Panc1 (cell line): ENCODE data around the gene NUB1. TPM values are rescaled to one million over a fixed set of nuclear protein-coding genes. Genes with fewer than 3 reads are reported as not detected.

Experiments used
- ATAC-seq: fragments of 200-7000 bp; cut with Tn5 transposase; 2 replicates; pipeline ENCODE4 v1.9.1; 2020; ENCODE audit warnings: mild to moderate bottlenecking, moderate library complexity
- BruUV-seq: library from RNA; stranded (reverse); fragments of 400-500 nt; replicated peaks from 2 replicates; lab custom pipeline; 2021; lab: Mats Ljungman, UMichigan
- CTCF ChIA-PET: fragments of 300-600 bp; sonication (Branson Sonifier 250); formaldehyde crosslinking; loops from one replicate; lab custom pipeline; 2022; ENCODE audit warnings: antibody characterized with exemption; lab: Charles Lee
- POLR2A ChIA-PET: fragments of 300-600 bp; sonication (Branson Sonifier 250); formaldehyde crosslinking; loops from one replicate; lab custom pipeline; 2022; ENCODE audit warnings: antibody characterized with exemption; lab: Charles Lee
- DNase-seq: peaks from one replicate; pipeline ENCODE4 v3.0.0-alpha.2; 2010; ENCODE audit warnings: low read depth, low spot score
- H3K27ac ChIP-seq: 2 replicates; pipeline ENCODE4 v1.5.1; 2011; ENCODE audit warnings: mild to moderate bottlenecking, low read length, inconsistent platforms
- H3K27me3 ChIP-seq: fragments of 200-500 bp; sonication (Bioruptor generic); 2 replicates; pipeline ENCODE4 v1.6.0; 2014; ENCODE audit warnings: low read length, inconsistent platforms; ENCODE audit not compliant: control insufficient read depth, insufficient read depth
- H3K36me3 ChIP-seq: fragments of 200-500 bp; sonication (Bioruptor generic); 2 replicates; pipeline ENCODE4 v1.5.1; 2014; ENCODE audit warnings: inconsistent platforms, mild to moderate bottlenecking, low read length, moderate library complexity; ENCODE audit not compliant: control insufficient read depth, insufficient read depth
- H3K4me1 ChIP-seq: 2 replicates; pipeline ENCODE4 v1.5.1; 2011; ENCODE audit warnings: inconsistent platforms, mild to moderate bottlenecking, low read length, moderate library complexity; ENCODE audit not compliant: control insufficient read depth, insufficient read depth
- H3K4me3 ChIP-seq, 2 experiments: 2 replicates each; pipeline ENCODE4 v1.5.1; 2011 to 2012; ENCODE audit warnings: low read depth in 2 of 2, low read length in 2 of 2, mild to moderate bottlenecking in 2 of 2, inconsistent platforms in 1 of 2, moderate library complexity in 1 of 2
- H3K9me3 ChIP-seq: fragments of 200-500 bp; sonication (Bioruptor generic); 2 replicates; pipeline ENCODE4 v1.5.1; 2014; ENCODE audit warnings: low read depth, mild to moderate bottlenecking, inconsistent platforms, low read length, moderate library complexity; ENCODE audit not compliant: control insufficient read depth, insufficient read depth
- POLR2AphosphoS5 ChIP-seq: IDR thresholded peaks from 2 replicates; pipeline ENCODE4 v1.6.1; 2012; ENCODE audit warnings: mild to moderate bottlenecking, low read depth, low read length, moderate library complexity
- SIN3A ChIP-seq: IDR thresholded peaks from 2 replicates; pipeline ENCODE4 v1.6.1; 2012; ENCODE audit warnings: low read depth, mild to moderate bottlenecking, low read length, moderate library complexity, borderline replicate concordance; ENCODE audit not compliant: insufficient read depth
- TCF7L2 ChIP-seq: IDR thresholded peaks from 2 replicates; pipeline ENCODE4 v1.6.1; 2011; ENCODE audit warnings: mild to moderate bottlenecking, low read depth, low read length, inconsistent platforms
- in situ Hi-C: cut with HindIII; loops from 2 replicates; pipeline ENCODE4 v1.10.0; 2016; ENCODE audit warnings: low sequenced_read_pairs, low pct_unique_long_range_greater_than_20kb
- intact Hi-C: fragments of 100-400 bp; cut with micrococcal nuclease; formaldehyde crosslinking; loops from one replicate; pipeline ENCODE4 v1.10.0; 2022; ENCODE audit not compliant: unreplicated experiment
- total RNA-seq: library from RNA; stranded (reverse); gene quantifications from one replicate; pipeline ENCODE4 v1.2.1, GENCODE V29; 2021; ENCODE audit not compliant: unreplicated experiment
- TF ChIP-seq, protein P1 (sequence below): fragments of 450-650 bp; IDR thresholded peaks from 2 replicates; pipeline ENCODE4 v1.5.1; 2017; ENCODE audit warnings: mild to moderate bottlenecking
- TF ChIP-seq, protein P2 (sequence below), 2 experiments: IDR thresholded peaks; 2 replicates each; pipeline ENCODE4 v1.6.1; 2011 to 2012; ENCODE audit warnings: low read depth in 2 of 2, control low read depth in 1 of 2, low read length in 1 of 2, mild to moderate bottlenecking in 1 of 2, moderate library complexity in 1 of 2; ENCODE audit not compliant: insufficient read depth in 1 of 2

NUB1 gene
- total RNA-seq, 1 experiment from 2014 or later = 50.5 TPM

DNA sequence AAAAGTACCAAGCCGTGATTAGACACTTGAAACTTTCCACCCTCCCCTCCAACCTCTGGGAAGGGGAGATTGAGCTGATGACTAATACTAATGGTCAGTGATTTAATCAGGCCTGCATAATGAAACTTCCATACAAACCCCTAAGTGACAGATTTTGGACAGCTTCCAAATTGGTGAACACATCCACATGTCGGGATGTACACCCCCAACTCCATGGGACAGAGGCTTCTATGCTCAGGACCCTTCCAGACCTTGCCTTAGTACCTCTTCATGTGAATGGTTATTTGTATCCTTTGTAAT, 4.8 kb downstream of the NUB1 start:
- H3K4me3 ChIP-seq = no peak overlapping the region
- H3K27ac ChIP-seq = no peak overlapping the region
- ATAC-seq = no peak
- POLR2A ChIA-PET = no interaction called here
- no peaks in the 10 kb centered on the region for H3K9me3 ChIP-seq
- CTCF ChIA-PET = no interaction called here
- DNase-seq = no peak
- no peak for TF ChIP-seq POLR2AphosphoS5
- in situ Hi-C loops = no loop called here
- H3K36me3 ChIP-seq = peaks cover 13% of the 10 kb centered on the region
- H3K27me3 ChIP-seq = no peaks in the 10 kb centered on the region
- BruUV-seq = no TSS peak
- peaks cover 20% of the 10 kb centered on the region for H3K4me1 ChIP-seq
- intact Hi-C loops = no loop called here

DNA sequence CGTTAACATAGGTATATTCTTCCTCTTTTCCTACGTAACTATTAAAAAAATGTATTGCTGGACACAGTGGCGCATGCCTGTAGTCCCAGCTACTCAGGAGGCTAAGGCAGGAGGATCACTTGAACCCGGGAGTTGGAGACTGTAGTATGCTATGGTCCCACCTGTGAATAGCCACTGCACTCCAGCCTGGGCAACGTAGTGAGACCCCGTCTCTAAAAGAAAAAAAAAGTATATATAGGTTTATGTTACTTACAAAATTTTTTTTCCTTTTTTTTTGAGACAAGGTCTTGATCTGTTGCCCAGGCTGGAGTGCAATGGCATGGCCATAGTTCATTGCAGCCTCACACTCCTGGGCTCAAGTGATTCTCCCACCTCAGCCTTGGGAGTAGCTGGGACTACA, 5.6 kb downstream of the NUB1 start:
- ATAC-seq (no peak), DNase-seq (no peak)
- no TSS peak for BruUV-seq
- Histone ChIP-seq H3K27ac (no peak overlapping the region), H3K27me3 (no peaks in the 10 kb centered on the region), H3K4me1 (peaks cover 20% of the 10 kb centered on the region), H3K9me3 (no peaks in the 10 kb centered on the region), H3K36me3 (peaks cover 16% of the 10 kb centered on the region), H3K4me3 (no peak overlapping the region)
- TF ChIP-seq TCF7L2 = no peak
- no peak for TF ChIP-seq SIN3A
- TF ChIP-seq, protein P1, sequence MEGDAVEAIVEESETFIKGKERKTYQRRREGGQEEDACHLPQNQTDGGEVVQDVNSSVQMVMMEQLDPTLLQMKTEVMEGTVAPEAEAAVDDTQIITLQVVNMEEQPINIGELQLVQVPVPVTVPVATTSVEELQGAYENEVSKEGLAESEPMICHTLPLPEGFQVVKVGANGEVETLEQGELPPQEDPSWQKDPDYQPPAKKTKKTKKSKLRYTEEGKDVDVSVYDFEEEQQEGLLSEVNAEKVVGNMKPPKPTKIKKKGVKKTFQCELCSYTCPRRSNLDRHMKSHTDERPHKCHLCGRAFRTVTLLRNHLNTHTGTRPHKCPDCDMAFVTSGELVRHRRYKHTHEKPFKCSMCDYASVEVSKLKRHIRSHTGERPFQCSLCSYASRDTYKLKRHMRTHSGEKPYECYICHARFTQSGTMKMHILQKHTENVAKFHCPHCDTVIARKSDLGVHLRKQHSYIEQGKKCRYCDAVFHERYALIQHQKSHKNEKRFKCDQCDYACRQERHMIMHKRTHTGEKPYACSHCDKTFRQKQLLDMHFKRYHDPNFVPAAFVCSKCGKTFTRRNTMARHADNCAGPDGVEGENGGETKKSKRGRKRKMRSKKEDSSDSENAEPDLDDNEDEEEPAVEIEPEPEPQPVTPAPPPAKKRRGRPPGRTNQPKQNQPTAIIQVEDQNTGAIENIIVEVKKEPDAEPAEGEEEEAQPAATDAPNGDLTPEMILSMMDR = no peak
- TF ChIP-seq POLR2AphosphoS5 = no peak
- TF ChIP-seq, protein P2, sequence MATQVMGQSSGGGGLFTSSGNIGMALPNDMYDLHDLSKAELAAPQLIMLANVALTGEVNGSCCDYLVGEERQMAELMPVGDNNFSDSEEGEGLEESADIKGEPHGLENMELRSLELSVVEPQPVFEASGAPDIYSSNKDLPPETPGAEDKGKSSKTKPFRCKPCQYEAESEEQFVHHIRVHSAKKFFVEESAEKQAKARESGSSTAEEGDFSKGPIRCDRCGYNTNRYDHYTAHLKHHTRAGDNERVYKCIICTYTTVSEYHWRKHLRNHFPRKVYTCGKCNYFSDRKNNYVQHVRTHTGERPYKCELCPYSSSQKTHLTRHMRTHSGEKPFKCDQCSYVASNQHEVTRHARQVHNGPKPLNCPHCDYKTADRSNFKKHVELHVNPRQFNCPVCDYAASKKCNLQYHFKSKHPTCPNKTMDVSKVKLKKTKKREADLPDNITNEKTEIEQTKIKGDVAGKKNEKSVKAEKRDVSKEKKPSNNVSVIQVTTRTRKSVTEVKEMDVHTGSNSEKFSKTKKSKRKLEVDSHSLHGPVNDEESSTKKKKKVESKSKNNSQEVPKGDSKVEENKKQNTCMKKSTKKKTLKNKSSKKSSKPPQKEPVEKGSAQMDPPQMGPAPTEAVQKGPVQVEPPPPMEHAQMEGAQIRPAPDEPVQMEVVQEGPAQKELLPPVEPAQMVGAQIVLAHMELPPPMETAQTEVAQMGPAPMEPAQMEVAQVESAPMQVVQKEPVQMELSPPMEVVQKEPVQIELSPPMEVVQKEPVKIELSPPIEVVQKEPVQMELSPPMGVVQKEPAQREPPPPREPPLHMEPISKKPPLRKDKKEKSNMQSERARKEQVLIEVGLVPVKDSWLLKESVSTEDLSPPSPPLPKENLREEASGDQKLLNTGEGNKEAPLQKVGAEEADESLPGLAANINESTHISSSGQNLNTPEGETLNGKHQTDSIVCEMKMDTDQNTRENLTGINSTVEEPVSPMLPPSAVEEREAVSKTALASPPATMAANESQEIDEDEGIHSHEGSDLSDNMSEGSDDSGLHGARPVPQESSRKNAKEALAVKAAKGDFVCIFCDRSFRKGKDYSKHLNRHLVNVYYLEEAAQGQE (IDR thresholded peaks at IDR 0.05; ENCODE audit: insufficient read depth in 1 of 2, low read depth in 2 of 2, low read length in 1 of 2) = no peak
- POLR2A ChIA-PET = no interaction called here
- in situ Hi-C loops (no loop called here), intact Hi-C loops (no loop called here)
- CTCF ChIA-PET = interaction anchor here (0.5 to 0.7 kb wide), 2 partner anchors 31 to 95 kb away, joined by 3 read pairs; no protein-coding TSS in a partner anchor

DNA sequence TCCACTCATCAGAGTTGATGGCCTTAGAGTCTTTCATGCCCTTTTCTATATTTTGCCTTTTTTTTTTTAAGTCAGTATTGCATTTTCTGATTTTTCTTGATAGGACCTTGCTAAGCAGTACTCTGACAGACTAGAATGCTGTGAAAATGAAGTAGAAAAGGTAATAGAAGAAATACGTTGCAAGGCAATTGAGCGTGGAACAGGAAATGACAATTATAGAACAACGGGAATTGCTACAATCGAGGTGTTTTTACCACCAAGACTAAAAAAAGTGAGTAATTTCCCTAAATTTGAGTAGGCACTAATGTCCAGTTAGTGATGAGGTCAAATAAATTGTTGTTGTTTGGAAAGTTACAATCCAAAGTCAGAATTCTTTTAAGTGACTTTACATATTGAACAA, 7.4 kb downstream of the NUB1 start:
- ATAC-seq (no peak), DNase-seq (no peak)
- peak overlapping the region; percentile 60; the same call in 1 of the 2 replicates for H3K27ac ChIP-seq
- ChIA-PET POLR2A (interaction anchor here (0.6 kb wide), 1 partner anchor 154 kb away, joined by 10 read pairs; no protein-coding TSS in a partner anchor), CTCF (no interaction called here)
- intact Hi-C loops (no loop called here), in situ Hi-C loops (no loop called here)
- no TSS peak for BruUV-seq
- peaks cover 12% of the 10 kb centered on the region; the same call in 1 of the 2 replicates for H3K4me1 ChIP-seq
- H3K4me3 ChIP-seq = no peak overlapping the region
- H3K36me3 ChIP-seq = peaks cover 19% of the 10 kb centered on the region
- TF ChIP-seq, protein P2 (IDR thresholded peaks at IDR 0.05; ENCODE audit: insufficient read depth in 1 of 2, low read depth in 2 of 2, low read length in 1 of 2) = no peak
- no peak for TF ChIP-seq SIN3A
- TF ChIP-seq, protein P1 = no peak
- TF ChIP-seq TCF7L2 = no peak
- H3K9me3 ChIP-seq = no peaks in the 10 kb centered on the region
- H3K27me3 ChIP-seq = no peaks in the 10 kb centered on the region
